Activated CD8-positive, alpha-beta T cell treated with anti-CD3 and anti-CD28 coated beads, Interleukin-2, amount 10 ng/mL, durations not matched to agents 7 days and 5 days (primary cell): ENCODE results near the gene CBX3. TPM values are rescaled to one million over a fixed set of nuclear protein-coding genes. Genes with fewer than 3 reads are reported as not detected.
"Not testable (repeated sequence)": the region's sequence is repeated elsewhere in the genome, so short reads cannot be mapped to it uniquely, and the experiment has no call there.

Experiments
- ATAC-seq: fragments of 150-1000 bp; cut with Tn5 transposase; one replicate; pipeline ENCODE4 v1.10.0; 2021; ENCODE audit warnings: moderate library complexity
- CTCF ChIA-PET: fragments of 350-600 bp; sonication (Branson Sonifier 250); formaldehyde crosslinking; loops from one replicate; lab custom pipeline; 2021; ENCODE audit warnings: antibody characterized with exemption; lab: Charles Lee
- POLR2A ChIA-PET: fragments of 350-600 bp; sonication (Branson Sonifier 250); formaldehyde crosslinking; loops from one replicate; lab custom pipeline; 2021; ENCODE audit warnings: antibody characterized with exemption; lab: Charles Lee
- DNase-seq: peaks from one replicate; pipeline ENCODE4 v3.0.0-alpha.2; 2020
- H3K27ac Mint-ChIP-seq: one replicate; pipeline ENCODE4 v1.8.0; 2021; ENCODE audit warnings: mild to moderate bottlenecking, mixed read lengths
- H3K27me3 Mint-ChIP-seq: one replicate; pipeline ENCODE4 v1.8.0; 2021; ENCODE audit warnings: low read depth, mixed read lengths
- H3K36me3 Mint-ChIP-seq: one replicate; pipeline ENCODE4 v1.8.0; 2021; ENCODE audit warnings: low read depth, mixed read lengths
- H3K4me1 Mint-ChIP-seq: one replicate; pipeline ENCODE4 v1.8.0; 2021; ENCODE audit warnings: low read depth, mixed read lengths
- H3K4me3 Mint-ChIP-seq: one replicate; pipeline ENCODE4 v1.8.0; 2021; ENCODE audit warnings: mild to moderate bottlenecking, mixed read lengths
- H3K9me3 Mint-ChIP-seq: one replicate; pipeline ENCODE4 v1.8.0; 2022; ENCODE audit warnings: mixed read lengths; ENCODE audit not compliant: insufficient read depth
- total RNA-seq, 2 experiments: library from RNA; stranded (reverse); gene quantifications; one replicate each; pipeline ENCODE4 v1.2.3, GENCODE V29; 2021

Gene CBX3
- total RNA-seq, 2 experiments from 2014 or later: 254 to 269 TPM

- H3K27me3 Mint-ChIP-seq: no peaks in the 10 kb centered on the region
- peak; percentile 4 for ATAC-seq
Observed at GRCh38 chr7:26188206-26188956, 13.2 kb upstream of the CBX3 start.

GRCh38 chr7:26188957-26189541, 12.5 kb upstream of the CBX3 start:
- H3K36me3 Mint-ChIP-seq: peaks cover 91% of the 10 kb centered on the region
- no peak for DNase-seq
- no peak overlapping the region for H3K4me3 Mint-ChIP-seq
- ChIA-PET POLR2A (interaction anchor here (0.8 to 8.9 kb wide), 14 partner anchors 9 to 108 kb away, joined by 3 to 180 read pairs (median 6); partner anchors contain the start of genes CBX3, HNRNPA2B1 and NFE2L3), CTCF (interaction anchor here (0.6 to 4.0 kb wide), 14 partner anchors 10 to 296 kb away, joined by 3 to 63 read pairs (median 5); no protein-coding TSS in a partner anchor)
- H3K27ac Mint-ChIP-seq: peak overlapping the region; percentile 24
- no peaks in the 10 kb centered on the region for H3K27me3 Mint-ChIP-seq
- peaks cover 86% of the 10 kb centered on the region for H3K4me1 Mint-ChIP-seq
- ATAC-seq: no peak
- no peaks in the 10 kb centered on the region for H3K9me3 Mint-ChIP-seq

More at GRCh38 chr7:26188206-26188956, 13.2 kb upstream of the CBX3 start:
- POLR2A ChIA-PET: interaction anchor here (0.5 to 8.9 kb wide), 20 partner anchors 8 to 116 kb away, joined by 3 to 180 read pairs (median 4); partner anchors contain the start of genes CBX3, HNRNPA2B1 and NFE2L3
- Mint-ChIP-seq H3K4me3 (no peak overlapping the region), H3K9me3 (no peaks in the 10 kb centered on the region), H3K27ac (peak overlapping the region; percentile 67), H3K4me1 (peaks cover 79% of the 10 kb centered on the region), H3K36me3 (peaks cover 89% of the 10 kb centered on the region)
- CTCF ChIA-PET: interaction anchor here (0.6 to 4.0 kb wide), 14 partner anchors 10 to 296 kb away, joined by 3 to 63 read pairs (median 5); partner anchors contain the start of gene NFE2L3
- no peak for DNase-seq

- Mint-ChIP-seq H3K4me3 (no peak overlapping the region), H3K36me3 (peaks cover 91% of the 10 kb centered on the region), H3K27me3 (no peaks in the 10 kb centered on the region), H3K9me3 (no peaks in the 10 kb centered on the region), H3K4me1 (peaks cover 92% of the 10 kb centered on the region), H3K27ac (peak overlapping the region; percentile 24)
- no peak for ATAC-seq
- DNase-seq: no peak
- POLR2A ChIA-PET: interaction anchor here (1.5 to 8.9 kb wide), 10 partner anchors 9 to 101 kb away, joined by 3 to 180 read pairs (median 12); partner anchors contain the start of genes CBX3, HNRNPA2B1 and NFE2L3
- CTCF ChIA-PET: interaction anchor here (0.9 to 4.0 kb wide), 5 partner anchors 95 to 175 kb away, joined by 4 to 63 read pairs (median 11); no protein-coding TSS in a partner anchor
Observed at GRCh38 chr7:26189697-26190096, 11.8 kb upstream of the CBX3 start.

GRCh38 chr7:26190417-26190869, 11.1 kb upstream of the CBX3 start:
- peaks cover 90% of the 10 kb centered on the region for H3K4me1 Mint-ChIP-seq
- peak overlapping the region; percentile 1 for H3K27ac Mint-ChIP-seq
- no peak overlapping the region for H3K4me3 Mint-ChIP-seq
- H3K36me3 Mint-ChIP-seq: peaks cover 88% of the 10 kb centered on the region
- CTCF ChIA-PET: interaction anchor here (0.9 to 12.8 kb wide), 7 partner anchors 16 to 175 kb away, joined by 3 to 222 read pairs (median 11); no protein-coding TSS in a partner anchor
- DNase-seq (no peak), ATAC-seq (no peak)
- POLR2A ChIA-PET: interaction anchor here (1.6 to 12.0 kb wide), 7 partner anchors 8 to 101 kb away, joined by 4 to 187 read pairs (median 39); partner anchors contain the start of genes CBX3, HNRNPA2B1 and NFE2L3
- no peaks in the 10 kb centered on the region for H3K27me3 Mint-ChIP-seq
- no peaks in the 10 kb centered on the region for H3K9me3 Mint-ChIP-seq

GRCh38 chr7:26191233-26191973, 10.1 kb upstream of the CBX3 start:
- H3K27ac Mint-ChIP-seq: peak overlapping the region; percentile 48
- ATAC-seq: no peak
- H3K4me1 Mint-ChIP-seq: peaks cover 91% of the 10 kb centered on the region
- no peaks in the 10 kb centered on the region for H3K27me3 Mint-ChIP-seq
- no peak for DNase-seq
- POLR2A ChIA-PET: interaction anchor here (0.6 to 12.0 kb wide), 18 partner anchors 8 to 300 kb away, joined by 3 to 187 read pairs (median 5); partner anchors contain the start of genes CBX3, HNRNPA2B1, NFE2L3 and SNX10
- H3K36me3 Mint-ChIP-seq: peaks cover 92% of the 10 kb centered on the region
- H3K4me3 Mint-ChIP-seq: peak overlapping the region; percentile 100
- CTCF ChIA-PET: interaction anchor here (0.7 to 12.8 kb wide), 12 partner anchors 12 to 299 kb away, joined by 3 to 222 read pairs (median 5); no protein-coding TSS in a partner anchor
- no peaks in the 10 kb centered on the region for H3K9me3 Mint-ChIP-seq

GRCh38 chr7:26191974-26192479, 9.5 kb upstream of the CBX3 start:
- CTCF ChIA-PET: interaction anchor here (0.7 to 12.8 kb wide), 12 partner anchors 9 to 299 kb away, joined by 3 to 222 read pairs (median 6); no protein-coding TSS in a partner anchor

GRCh38 chr7:26192485-26193087, 9.0 kb upstream of the CBX3 start:
- Mint-ChIP-seq H3K4me1 (peaks cover 88% of the 10 kb centered on the region), H3K9me3 (no peaks in the 10 kb centered on the region), H3K27me3 (no peaks in the 10 kb centered on the region), H3K36me3 (peaks cover 93% of the 10 kb centered on the region), H3K4me3 (peak overlapping the region; percentile 100), H3K27ac (peak overlapping the region; percentile 62)
- ATAC-seq: no peak
- CTCF ChIA-PET: interaction anchor here (0.7 to 12.8 kb wide), 9 partner anchors 9 to 300 kb away, joined by 3 to 222 read pairs (median 6); no protein-coding TSS in a partner anchor
- no peak for DNase-seq
- POLR2A ChIA-PET: interaction anchor here (0.7 to 12.0 kb wide), 25 partner anchors 6 to 301 kb away, joined by 3 to 187 read pairs (median 7); partner anchors contain the start of genes CBX3, HNRNPA2B1, NFE2L3 and SNX10

More at GRCh38 chr7:26191974-26192479, 9.5 kb upstream of the CBX3 start:
- Mint-ChIP-seq H3K4me3 (peak overlapping the region; percentile 100), H3K36me3 (peaks cover 92% of the 10 kb centered on the region), H3K27me3 (no peaks in the 10 kb centered on the region), H3K9me3 (no peaks in the 10 kb centered on the region), H3K4me1 (peaks cover 90% of the 10 kb centered on the region), H3K27ac (peak overlapping the region; percentile 58)
- POLR2A ChIA-PET: interaction anchor here (0.6 to 12.0 kb wide), 22 partner anchors 7 to 301 kb away, joined by 3 to 187 read pairs (median 5); partner anchors contain the start of genes CBX3, HNRNPA2B1, NFE2L3 and SNX10
- no peak for DNase-seq
- ATAC-seq: no peak

GRCh38 chr7:26193432-26194207, 7.9 kb upstream of the CBX3 start:
- ATAC-seq (peak; percentile 6), DNase-seq (no peak)
- Mint-ChIP-seq H3K27ac (peak overlapping the region; percentile 86), H3K9me3 (no peaks in the 10 kb centered on the region), H3K4me1 (peaks cover 78% of the 10 kb centered on the region), H3K27me3 (no peaks in the 10 kb centered on the region), H3K4me3 (peak overlapping the region; percentile 100), H3K36me3 (peaks cover 94% of the 10 kb centered on the region)
- ChIA-PET POLR2A (interaction anchor here (0.6 to 12.0 kb wide), 19 partner anchors 5 to 301 kb away, joined by 3 to 187 read pairs (median 9); partner anchors contain the start of genes CBX3, HNRNPA2B1 and NFE2L3), CTCF (interaction anchor here (1.5 to 12.8 kb wide), 6 partner anchors 10 to 172 kb away, joined by 3 to 222 read pairs (median 14); no protein-coding TSS in a partner anchor)

GRCh38 chr7:26194764-26195163, 6.8 kb upstream of the CBX3 start:
- H3K27me3 Mint-ChIP-seq, DNase-seq, H3K9me3 Mint-ChIP-seq: not testable (repeated sequence)
- Mint-ChIP-seq H3K36me3 (peaks cover 95% of the 10 kb centered on the region), H3K27ac (peak overlapping the region; percentile 86), H3K4me3 (peak overlapping the region; percentile 100), H3K4me1 (peaks cover 68% of the 10 kb centered on the region)
- ATAC-seq: peak; percentile 1
- CTCF ChIA-PET: interaction anchor here (1.1 to 12.8 kb wide), 5 partner anchors 10 to 170 kb away, joined by 3 to 222 read pairs (median 23); partner anchors contain the start of gene NFE2L3
- POLR2A ChIA-PET: interaction anchor here (0.6 to 12.0 kb wide), 17 partner anchors 4 to 302 kb away, joined by 3 to 187 read pairs (median 9); partner anchors contain the start of genes CBX3 and HNRNPA2B1
